Epithelial cell of proximal tubule (primary cell): ENCODE measurements around the gene TAS2R20. TPM values are rescaled to one million over a fixed set of nuclear protein-coding genes. Genes with fewer than 3 reads are reported as not detected.

ENCODE experiments used
- DNase-seq: peaks from one replicate; pipeline ENCODE4 v3.0.0-alpha.2; 2011; ENCODE audit warnings: low read depth
- H3K4me3 ChIP-seq: 2 replicates; pipeline ENCODE4 v1.5.1; 2011; ENCODE audit warnings: low read depth, mild to moderate bottlenecking, low read length
- total RNA-seq: library from RNA; depleted of rRNA; stranded (reverse); fragments of >200 nt; gene quantifications from 2 replicates; pipeline ENCODE4 v1.2.3, GENCODE V29; 2015
- TF ChIP-seq, protein P1 (sequence below): conservative IDR thresholded peaks from 2 replicates; pipeline ENCODE4 v1.5.1; 2012; ENCODE audit warnings: low read depth, mild to moderate bottlenecking, low read length

TAS2R20 gene
- total RNA-seq, 1 donor from 2014 or later = 0.58 TPM

DNA sequence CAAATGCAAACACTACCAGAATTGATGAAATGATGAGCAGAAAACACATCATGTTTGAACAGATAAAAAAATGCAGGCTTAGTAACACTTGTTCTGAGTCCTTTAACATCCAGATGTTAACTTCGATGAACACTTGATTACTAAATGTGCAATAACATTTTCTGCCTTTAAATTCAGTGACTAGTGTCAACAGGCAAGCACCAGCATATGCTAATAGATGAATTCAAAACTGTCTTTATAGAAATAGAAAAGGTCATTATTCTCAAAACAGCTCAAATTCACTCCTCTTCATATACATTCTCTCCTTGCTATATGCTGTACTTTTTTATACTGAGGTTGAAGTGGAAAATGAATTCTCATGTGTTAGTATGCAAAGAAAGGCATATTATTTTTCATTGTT lies 24.4 kb upstream of the TAS2R20 start, which contains the start of gene TAS2R19:
Gene TAS2R19 (minus strand): TSS at position 101 of the 400 bp plus-strand sequence. CDS start 49 bp downstream, at position 52.
- H3K4me3 ChIP-seq = no peak within 1 kb of the TSS
- no peak for DNase-seq
- TF ChIP-seq, protein P1, sequence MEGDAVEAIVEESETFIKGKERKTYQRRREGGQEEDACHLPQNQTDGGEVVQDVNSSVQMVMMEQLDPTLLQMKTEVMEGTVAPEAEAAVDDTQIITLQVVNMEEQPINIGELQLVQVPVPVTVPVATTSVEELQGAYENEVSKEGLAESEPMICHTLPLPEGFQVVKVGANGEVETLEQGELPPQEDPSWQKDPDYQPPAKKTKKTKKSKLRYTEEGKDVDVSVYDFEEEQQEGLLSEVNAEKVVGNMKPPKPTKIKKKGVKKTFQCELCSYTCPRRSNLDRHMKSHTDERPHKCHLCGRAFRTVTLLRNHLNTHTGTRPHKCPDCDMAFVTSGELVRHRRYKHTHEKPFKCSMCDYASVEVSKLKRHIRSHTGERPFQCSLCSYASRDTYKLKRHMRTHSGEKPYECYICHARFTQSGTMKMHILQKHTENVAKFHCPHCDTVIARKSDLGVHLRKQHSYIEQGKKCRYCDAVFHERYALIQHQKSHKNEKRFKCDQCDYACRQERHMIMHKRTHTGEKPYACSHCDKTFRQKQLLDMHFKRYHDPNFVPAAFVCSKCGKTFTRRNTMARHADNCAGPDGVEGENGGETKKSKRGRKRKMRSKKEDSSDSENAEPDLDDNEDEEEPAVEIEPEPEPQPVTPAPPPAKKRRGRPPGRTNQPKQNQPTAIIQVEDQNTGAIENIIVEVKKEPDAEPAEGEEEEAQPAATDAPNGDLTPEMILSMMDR = no peak

DNA sequence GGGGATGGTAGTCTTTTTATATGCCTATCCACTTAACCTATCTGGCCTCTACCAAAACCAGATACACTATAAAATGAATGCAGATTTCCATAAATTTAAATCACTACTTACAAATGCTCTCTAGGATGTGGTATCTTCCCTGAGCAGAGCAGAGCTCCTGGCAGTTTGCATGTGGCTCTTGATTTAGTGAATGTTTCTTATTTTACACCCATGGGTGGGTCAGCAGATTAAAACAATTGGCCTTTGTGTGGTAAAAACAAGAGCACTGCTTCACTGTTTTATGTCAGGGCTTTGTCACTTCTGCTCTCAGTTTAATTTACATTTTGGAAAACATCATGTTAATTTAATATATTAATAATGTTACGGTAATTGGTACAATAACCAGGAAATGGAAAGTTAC lies 18.8 kb upstream of the TAS2R20 start:
- H3K4me3 ChIP-seq = no peak overlapping the region
- TF ChIP-seq, protein P1 = no peak
- no peak for DNase-seq

DNA sequence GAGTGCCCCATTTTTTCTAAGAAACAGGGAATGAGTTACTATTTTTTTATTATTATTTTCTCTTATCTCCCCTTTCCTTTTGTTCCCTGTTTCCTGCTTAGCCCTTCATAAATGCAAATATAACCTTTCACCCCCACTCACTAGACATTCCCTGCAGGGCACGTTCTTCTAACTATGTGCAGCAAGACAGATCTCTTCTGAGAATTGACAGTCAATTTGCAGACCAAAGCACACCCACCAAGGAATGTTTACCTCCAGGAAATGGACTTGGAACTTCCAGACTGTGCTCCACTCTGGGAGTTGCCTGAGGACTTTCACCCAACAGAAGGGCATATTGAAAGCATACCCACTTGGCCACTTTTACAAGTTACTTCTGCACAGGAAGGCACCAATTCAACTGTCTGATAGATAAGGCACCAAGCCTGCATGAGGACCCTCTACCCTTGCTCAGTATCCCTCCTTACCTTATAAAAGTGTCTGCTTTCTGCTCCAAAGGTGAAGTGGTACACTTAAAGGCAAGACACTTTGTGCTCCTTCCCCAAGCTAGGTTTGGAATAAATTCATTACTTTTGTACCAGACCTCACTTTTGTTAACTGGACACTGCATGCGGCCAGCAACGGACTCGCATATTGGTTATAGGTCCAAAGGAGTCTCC lies 17.8 kb upstream of the TAS2R20 start:
- DNase-seq = no peak
- no peak overlapping the region for H3K4me3 ChIP-seq
- TF ChIP-seq, protein P1 = no peak

DNA sequence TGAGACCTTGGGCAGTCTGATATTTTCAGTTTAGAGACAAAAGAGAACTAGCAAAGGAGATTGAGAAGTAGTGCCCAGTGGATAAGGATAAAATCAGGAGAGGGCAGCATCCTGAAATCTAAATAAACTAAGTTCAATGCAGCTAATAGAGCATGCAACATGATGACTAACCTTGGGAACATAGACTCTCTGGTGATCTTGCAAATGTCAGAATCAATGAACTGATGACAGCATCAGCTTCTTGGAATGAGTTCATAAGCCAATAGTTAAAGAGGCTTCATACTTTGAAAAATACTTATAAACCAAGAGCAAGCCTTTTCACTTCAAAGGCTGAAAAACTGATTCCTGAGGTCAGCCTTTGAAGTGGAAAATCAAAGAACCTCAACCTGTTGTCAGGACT lies 16.1 kb upstream of the TAS2R20 start:
- TF ChIP-seq, protein P1 = no peak
- H3K4me3 ChIP-seq = no peak overlapping the region
- peak; percentile 52 for DNase-seq

DNA sequence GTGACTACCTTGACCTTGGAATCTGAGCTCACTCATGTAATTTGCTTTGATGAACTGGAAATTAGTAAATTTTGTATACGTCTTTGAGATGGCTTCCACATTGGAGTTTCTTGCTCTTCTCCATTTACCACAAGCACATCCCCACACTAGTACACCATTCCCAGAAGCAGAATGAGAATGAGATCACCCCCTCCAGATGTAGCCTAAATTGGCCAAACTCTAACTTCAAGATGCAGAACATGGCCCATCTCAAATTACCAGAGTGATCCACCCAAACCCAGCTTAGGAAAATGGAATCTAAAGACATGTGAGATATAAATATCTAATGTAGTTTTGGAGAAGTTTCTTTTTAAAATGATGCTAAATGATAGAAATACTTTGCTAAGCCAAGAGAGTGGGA lies 9.5 kb upstream of the TAS2R20 start:
- no peak for DNase-seq
- TF ChIP-seq, protein P1 = no peak
- H3K4me3 ChIP-seq = no peak overlapping the region

DNA sequence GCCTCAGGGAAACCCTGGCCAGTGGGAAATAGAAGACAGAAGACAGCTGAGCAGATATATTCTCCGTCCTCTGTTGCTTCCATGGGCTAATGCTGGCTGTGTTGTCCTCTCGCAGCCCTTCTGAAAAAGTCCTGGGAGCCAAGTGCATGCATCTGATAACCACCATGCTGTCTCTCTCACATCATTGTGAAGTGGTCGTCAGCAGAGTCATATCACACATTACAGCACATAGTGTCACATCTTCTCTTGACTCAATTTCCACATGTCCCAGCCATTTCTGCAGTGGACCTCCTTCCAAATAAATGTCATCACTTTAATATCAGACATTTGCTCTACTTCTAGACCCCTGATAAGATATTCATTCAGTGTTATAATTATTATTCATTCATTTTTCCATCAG lies 3.8 kb downstream of the TAS2R20 start:
- no peak for DNase-seq
- H3K4me3 ChIP-seq = no peak overlapping the region

More for the DNA sequence above, 3.8 kb downstream of the TAS2R20 start:
- TF ChIP-seq, protein P1 = no peak
